H1 (cell line): ENCODE results near the gene GPS1. TPM values are rescaled to one million over a fixed set of nuclear protein-coding genes. Genes with fewer than 3 reads are reported as not detected.

Experiments used
- ATF2 ChIP-seq: IDR thresholded peaks from 2 replicates; pipeline ENCODE4 v1.6.1; 2012; ENCODE audit warnings: low read length, inconsistent platforms
- CBX8 ChIP-seq: fragments of 300-800, 300-1000 bp; sonication (generic); IDR thresholded peaks from 2 replicates; pipeline ENCODE4 v1.7.1; 2016; ENCODE audit warnings: low read depth, low read length, borderline replicate concordance
- polyA plus RNA-seq, 7 experiments: library from polyadenylated mRNA; depleted of rRNA in 3 of 7; stranded (reverse) in 5 of 7; unstranded in 2 of 7; fragments of >200 nt in 5 of 7; fragments of 200-250 nt in 2 of 7; gene quantifications; 1 replicate in 5 of 7; 2 replicates in 1 of 7; 4 replicates in 1 of 7; pipeline versions ENCODE4 v1.2.1 to v1.2.3, GENCODE V29; 2011 to 2013; ENCODE audit warnings: missing spikeins in 2 of 7, mixed read lengths in 2 of 7
- total RNA-seq: library from RNA; stranded (reverse); fragmentation: NEBNext Ultra II Directional; extraction: Animal tissue kit (Norgen Biotek cat#: 25700); gene quantifications from 2 replicates; pipeline ENCODE4 v1.2.1, GENCODE V29; 2021

The GPS1 gene
- total and polyA plus RNA-seq, 2 of the 8 experiments (the other 6 are each of a cell fraction or from before 2014, with no cell fraction given): 153 to 277 TPM

- no peak for TF ChIP-seq ATF2
- no peak for TF ChIP-seq CBX8
These were observed 38.9 kb upstream of the GPS1 start (continued) for GRCh38 chr17:82012640-82013295.
